H7 (cell line): ENCODE measurements around the gene SUCNR1. TPM values are rescaled to one million over a fixed set of nuclear protein-coding genes. Genes with fewer than 3 reads are reported as not detected.
A peak's percentile ranks its signal among the peaks of the same experiment; 100 is the strongest.
"Not testable (repeated sequence)": the region's sequence is repeated elsewhere in the genome, so short reads cannot be mapped to it uniquely, and the experiment has no call there.

ENCODE experiments used
- DNase-seq: peaks from one replicate; pipeline ENCODE4 v3.0.0; 2012
- H3K27me3 ChIP-seq: 2 replicates; pipeline ENCODE4 v1.6.0; 2011; ENCODE audit warnings: mild to moderate bottlenecking, low read length; ENCODE audit not compliant: control insufficient read depth, insufficient read depth
- H3K36me3 ChIP-seq: replicated peaks from 2 replicates; pipeline ENCODE4 v1.5.1; 2011; ENCODE audit warnings: low read length; ENCODE audit not compliant: control insufficient read depth, insufficient read depth
- H3K4me3 ChIP-seq: 2 replicates; pipeline ENCODE4 v1.5.1; 2011; ENCODE audit warnings: low read depth, mild to moderate bottlenecking, control low read depth, low read length, moderate library complexity; ENCODE audit not compliant: insufficient read depth
- total RNA-seq: library from RNA; depleted of rRNA; stranded (reverse); fragments of >200 nt; shearing (Covaris generic); gene quantifications from 2 replicates; pipeline ENCODE4 v1.2.3, GENCODE V29; 2014

The SUCNR1 gene
- total RNA-seq, 1 experiment from 2014 or later: not detected

- no peaks in the 10 kb centered on the region for H3K36me3 ChIP-seq
- no peaks in the 10 kb centered on the region for H3K27me3 ChIP-seq
- H3K4me3 ChIP-seq: no peak overlapping the region
These were observed 7.7 kb downstream of the SUCNR1 start for GRCh38 chr3:151881137-151881536.

GRCh38 chr3:151885397-151885796 lies 12.0 kb downstream of the SUCNR1 start:
- DNase-seq, H3K4me3 ChIP-seq, H3K36me3 ChIP-seq, H3K27me3 ChIP-seq: not testable (repeated sequence)

More at GRCh38 chr3:151881137-151881536, 7.7 kb downstream of the SUCNR1 start:
- DNase-seq: no peak

GRCh38 chr3:151887450-151888211 lies 14.2 kb downstream of the SUCNR1 start:
- not testable (repeated sequence) for H3K36me3 ChIP-seq, DNase-seq, H3K27me3 ChIP-seq, H3K4me3 ChIP-seq

- DNase-seq: no peak
- no peaks in the 10 kb centered on the region; the same call in 1 of the 2 replicates for H3K27me3 ChIP-seq
- H3K36me3 ChIP-seq: no peaks in the 10 kb centered on the region
- no peak overlapping the region for H3K4me3 ChIP-seq
These were observed 17.3 kb downstream of the SUCNR1 start for GRCh38 chr3:151890721-151891141.

- Histone ChIP-seq H3K36me3 (no peaks in the 10 kb centered on the region), H3K4me3 (no peak overlapping the region), H3K27me3 (no peaks in the 10 kb centered on the region; the same call in 1 of the 2 replicates)
- no peak for DNase-seq
These were observed 18.3 kb downstream of the SUCNR1 start for GRCh38 chr3:151891721-151892120.

GRCh38 chr3:151894219-151894618 lies 20.8 kb downstream of the SUCNR1 start:
- H3K4me3 ChIP-seq: no peak overlapping the region
- DNase-seq: no peak
- no peaks in the 10 kb centered on the region for H3K36me3 ChIP-seq
- no peaks in the 10 kb centered on the region; the same call in 1 of the 2 replicates for H3K27me3 ChIP-seq

- Histone ChIP-seq H3K36me3 (no peaks in the 10 kb centered on the region), H3K27me3 (no peaks in the 10 kb centered on the region; the same call in 1 of the 2 replicates), H3K4me3 (no peak overlapping the region)
- DNase-seq: peak; percentile 30
These were observed 22.2 kb downstream of the SUCNR1 start for GRCh38 chr3:151895478-151896241.

- Histone ChIP-seq H3K36me3 (no peaks in the 10 kb centered on the region), H3K27me3 (no peaks in the 10 kb centered on the region; the same call in 1 of the 2 replicates), H3K4me3 (no peak overlapping the region)
- no peak for DNase-seq
These were observed 23.0 kb downstream of the SUCNR1 start for GRCh38 chr3:151896246-151897012.

GRCh38 chr3:151898121-151898520 lies 24.7 kb downstream of the SUCNR1 start:
- not testable (repeated sequence) for H3K27me3 ChIP-seq, H3K4me3 ChIP-seq, H3K36me3 ChIP-seq, DNase-seq

- H3K36me3 ChIP-seq, H3K4me3 ChIP-seq, DNase-seq, H3K27me3 ChIP-seq: not testable (repeated sequence)
These were observed 25.3 kb downstream of the SUCNR1 start for GRCh38 chr3:151898564-151899261.

- DNase-seq: no peak
- H3K27me3 ChIP-seq: no peaks in the 10 kb centered on the region
- no peak overlapping the region for H3K4me3 ChIP-seq
These were observed 26.6 kb downstream of the SUCNR1 start for GRCh38 chr3:151899996-151900395.

GRCh38 chr3:151900460-151900859 lies 27.0 kb downstream of the SUCNR1 start:
- Histone ChIP-seq H3K36me3 (no peaks in the 10 kb centered on the region), H3K4me3 (no peak overlapping the region), H3K27me3 (no peaks in the 10 kb centered on the region)
- DNase-seq: no peak

More at GRCh38 chr3:151899996-151900395, 26.6 kb downstream of the SUCNR1 start:
- no peaks in the 10 kb centered on the region for H3K36me3 ChIP-seq

- H3K27me3 ChIP-seq: no peaks in the 10 kb centered on the region
- H3K36me3 ChIP-seq: no peaks in the 10 kb centered on the region
- no peak for DNase-seq
- no peak overlapping the region for H3K4me3 ChIP-seq
These were observed 27.6 kb downstream of the SUCNR1 start for GRCh38 chr3:151900884-151901643.
